GM18520 (cell line): ENCODE results near the gene FYTTD1.

Experiments
- ATAC-seq: cut with Tn5 transposase; IDR thresholded peaks from one replicate; pipeline ENCODE4 v1.9.1; 2021; ENCODE audit not compliant: unreplicated experiment

The FYTTD1 gene

DNA sequence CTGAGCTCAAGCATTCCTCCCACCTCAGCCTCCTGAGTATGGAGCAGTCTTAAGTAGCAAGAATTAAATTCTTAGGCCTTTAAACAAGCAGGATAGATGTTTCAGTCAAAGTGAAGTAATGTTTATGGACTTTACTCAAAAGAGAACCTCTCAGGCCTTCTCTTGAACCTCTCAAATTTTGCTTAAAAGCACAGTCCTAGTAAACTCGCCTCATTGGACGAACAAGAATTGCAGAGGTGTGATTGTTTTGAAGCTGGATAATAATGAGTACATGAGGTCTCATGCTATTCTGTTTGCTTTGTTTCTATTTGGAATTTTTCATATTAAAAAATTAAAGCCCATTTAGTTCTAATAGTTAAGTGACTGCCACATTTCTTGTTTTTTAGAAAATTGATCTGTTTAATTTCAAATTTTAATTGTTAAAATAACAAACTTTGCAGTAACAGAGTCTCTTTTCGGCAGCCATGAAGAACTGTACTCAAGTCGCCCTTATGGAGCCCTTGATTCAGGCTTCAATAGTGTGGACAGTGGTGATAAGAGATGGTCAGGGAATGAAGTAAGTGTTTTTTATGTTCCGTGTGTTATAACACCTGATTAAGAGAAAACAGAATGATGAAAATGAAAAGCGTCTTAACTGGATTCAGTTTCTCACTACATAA is 80.8 kb downstream of the FYTTD1 start:
- no peak for ATAC-seq

- no peak for ATAC-seq
Observed at GRCh38 chr3:197830967-197831313, 81.3 kb downstream of the FYTTD1 start.

GRCh38 chr3:197833930-197834715 is 84.4 kb downstream of the FYTTD1 start:
- ATAC-seq: no peak

DNA sequence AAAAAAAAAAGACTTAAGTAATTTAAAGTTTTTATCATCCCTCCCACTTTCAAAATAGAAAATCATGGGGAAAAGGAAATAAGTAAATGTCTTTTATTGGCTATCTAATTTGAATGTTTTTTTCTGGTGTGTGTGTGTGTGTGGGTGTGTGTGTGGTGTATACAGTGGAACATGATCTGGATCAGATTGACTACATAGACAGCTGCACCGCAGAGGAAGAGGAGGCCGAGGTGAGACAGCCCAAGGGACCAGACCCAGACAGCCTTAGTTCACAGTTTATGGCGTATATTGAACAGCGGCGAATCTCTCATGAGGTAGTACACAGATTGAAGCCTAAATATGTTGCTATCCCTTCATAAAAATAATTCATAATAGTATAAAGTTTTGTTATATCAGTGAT is 85.8 kb downstream of the FYTTD1 start:
- no peak for ATAC-seq

DNA sequence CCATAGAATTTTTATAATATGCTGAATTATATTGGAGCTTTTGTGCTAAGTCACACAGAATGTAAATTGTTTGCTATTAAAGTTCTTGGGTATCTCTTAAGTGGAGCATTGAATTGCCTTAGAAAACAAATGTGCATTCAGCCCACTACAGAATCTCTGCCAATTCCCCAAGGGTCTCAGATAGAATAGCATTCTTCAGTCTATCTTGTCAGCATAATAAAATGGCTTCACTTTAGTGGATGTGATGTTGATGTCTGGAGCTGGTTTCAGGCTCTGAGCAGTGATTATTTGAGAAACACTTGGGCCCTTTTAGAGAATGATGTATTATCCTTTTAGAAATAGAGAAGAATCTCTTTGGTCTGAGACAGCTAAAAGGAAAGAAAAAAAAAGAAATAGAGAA is 86.6 kb downstream of the FYTTD1 start:
- no peak for ATAC-seq
